Lung (tissue), 12 donors: ENCODE results near the gene INPP4A. TPM values are rescaled to one million over a fixed set of nuclear protein-coding genes. Genes with fewer than 3 reads are reported as not detected.

Experiments used
- ATAC-seq: fragments of 200-7000 bp; cut with Tn5 transposase; one replicate; pipeline ENCODE4 v1.9.1; 2020; ENCODE audit warnings: moderate number of reproducible peaks; ENCODE audit not compliant: insufficient read depth, low FRiP score
- DNase-seq, 3 donors: peaks; one replicate each; pipeline ENCODE4 v3.0.0-alpha.2; 2013 to 2017
- H3K27ac ChIP-seq, 2 donors: one replicate each; pipeline ENCODE4 v1.5.1; 2013; ENCODE audit warnings: mild to moderate bottlenecking in 2 of 2, moderate library complexity in 2 of 2, control low read depth in 1 of 2, inconsistent platforms in 1 of 2, low read depth in 1 of 2, low read length in 1 of 2
- H3K27me3 ChIP-seq, 3 donors: one replicate each; pipeline ENCODE4 v1.5.1; 2013; ENCODE audit warnings: low read length in 2 of 3; ENCODE audit not compliant: control insufficient read depth in 3 of 3, insufficient read depth in 3 of 3
- H3K36me3 ChIP-seq, 4 donors: one replicate each; pipeline ENCODE4 v1.5.1; 2013; ENCODE audit warnings: low read length in 4 of 4, mild to moderate bottlenecking in 1 of 4, moderate library complexity in 1 of 4; ENCODE audit not compliant: control insufficient read depth in 4 of 4, insufficient read depth in 4 of 4
- H3K4me1 ChIP-seq, 5 donors: one replicate each; pipeline ENCODE4 v1.5.1; 2013; ENCODE audit warnings: low read length in 5 of 5, mild to moderate bottlenecking in 2 of 5, moderate library complexity in 1 of 5; ENCODE audit not compliant: control insufficient read depth in 5 of 5, insufficient read depth in 5 of 5
- H3K4me3 ChIP-seq: one replicate; pipeline ENCODE4 v1.5.1; 2013; ENCODE audit warnings: mild to moderate bottlenecking, control low read depth, moderate library complexity
- H3K9ac ChIP-seq, 2 donors: one replicate each; pipeline ENCODE4 v1.5.1; 2013; ENCODE audit warnings: low read length in 2 of 2, control low read depth in 1 of 2; ENCODE audit not compliant: insufficient read depth in 1 of 2
- H3K9me3 ChIP-seq, 4 donors: one replicate each; pipeline ENCODE4 v1.5.1; 2013; ENCODE audit warnings: low read length in 3 of 4, mild to moderate bottlenecking in 1 of 4, moderate library complexity in 1 of 4; ENCODE audit not compliant: control insufficient read depth in 4 of 4, insufficient read depth in 3 of 4
- CTCF ChIP-seq: IDR thresholded peaks from 2 replicates; pipeline ENCODE4 v1.5.1; 2012; ENCODE audit warnings: mild to moderate bottlenecking; ENCODE audit errors: control extremely low read depth, extremely low read depth
- WGBS, 2 donors: extraction: QIAGEN DNeasy Blood & Tissue Kit; methylation state at CpG; one replicate each; pipeline ENCODE4 v1.1.7; 2013; 5-methylcytosine and 5-hydroxymethylcytosine counted together
- polyA plus RNA-seq, 2 donors: library from polyadenylated mRNA; stranded (reverse); fragments of 200-250 nt; gene quantifications; one replicate each; pipeline ENCODE4 v1.2.1, GENCODE V29; 2013
- total RNA-seq, 2 donors: library from RNA; depleted of rRNA in 1 of 2; stranded (reverse); fragments of >200 nt in 1 of 2; gene quantifications; one replicate each; pipeline ENCODE4 v1.2.1, GENCODE V29; 2014 to 2021
- donor health status: control.
- donor health status: control.
- donor health status: Bipolar disorder and iron deficiency.
- donor health status: healthy.
- donor health status: DM: yes; HTN: yes; CAD: no.

Gene INPP4A
- total and polyA plus RNA-seq, 4 donors: 8.0 to 43.3 (median 19.8) TPM

DNA sequence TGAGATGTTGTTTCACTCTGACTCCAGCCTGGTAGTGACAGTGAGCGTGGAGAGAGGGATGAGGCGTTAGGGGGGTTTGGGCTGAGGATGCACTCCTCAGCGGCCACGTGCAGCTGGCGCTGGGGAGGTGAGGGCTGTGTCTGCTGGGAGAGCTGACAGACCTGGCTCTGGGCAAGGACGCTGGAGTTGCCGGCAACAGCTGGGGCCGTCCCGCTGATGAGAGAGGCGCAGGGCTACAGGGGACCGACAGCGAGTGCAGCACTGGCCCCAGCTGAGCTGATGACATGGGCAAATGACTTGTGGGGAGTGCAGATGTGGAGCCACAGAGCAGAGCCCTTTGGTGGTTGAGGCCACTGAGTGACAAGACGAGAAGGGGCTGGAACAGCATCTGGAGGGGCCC is 125.3 kb downstream of the INPP4A start:
- no peak overlapping the region for H3K4me3 ChIP-seq
- H3K27ac ChIP-seq: no peak overlapping the region
- H3K9ac ChIP-seq: no peak overlapping the region
- H3K36me3 ChIP-seq: peaks cover 3 to 79% (median 13%) of the 10 kb centered on the region in 4 donors
- DNase-seq: no peak
- WGBS, 2 donors: 95 to 96% methylated on average over 13 of the region's 13 CpGs
- ATAC-seq: no peak
- no peak for TF ChIP-seq CTCF
- no peaks in the 10 kb centered on the region for H3K27me3 ChIP-seq
- no peaks in the 10 kb centered on the region for H3K4me1 ChIP-seq
- no peaks in the 10 kb centered on the region for H3K9me3 ChIP-seq

GRCh38 chr2:98570356-98570755 is 125.7 kb downstream of the INPP4A start:
- Histone ChIP-seq H3K4me1 (no peaks in the 10 kb centered on the region), H3K27ac (no peak overlapping the region), H3K9ac (no peak overlapping the region), H3K36me3 (peaks cover 3 to 76% (median 14%) of the 10 kb centered on the region in 4 donors), H3K9me3 (no peaks in the 10 kb centered on the region), H3K27me3 (no peaks in the 10 kb centered on the region), H3K4me3 (no peak overlapping the region)
- ATAC-seq (no peak), DNase-seq (no peak)
- TF ChIP-seq CTCF: no peak
- 95% methylated on average over 5 of the region's 5 CpGs for WGBS, 2 donors

- ATAC-seq: no peak
- whole genome bisulfite sequencing, 2 donors: 91 to 96% methylated on average over 13 of the region's 13 CpGs
Observed at GRCh38 chr2:98571121-98571701, 126.6 kb downstream of the INPP4A start.

More at GRCh38 chr2:98571121-98571701, 126.6 kb downstream of the INPP4A start:
- Histone ChIP-seq H3K27me3 (no peaks in the 10 kb centered on the region), H3K9ac (no peak overlapping the region), H3K27ac (no peak overlapping the region), H3K4me1 (no peaks in the 10 kb centered on the region), H3K9me3 (no peaks in the 10 kb centered on the region), H3K4me3 (no peak overlapping the region), H3K36me3 (peaks cover 3 to 70% (median 17%) of the 10 kb centered on the region in 4 donors)
- TF ChIP-seq CTCF: no peak
- no peak for DNase-seq
